Measurements from ENCODE around the gene APOBEC3B. TPM values are rescaled to one million over a fixed set of nuclear protein-coding genes. Genes with fewer than 3 reads are reported as not detected.

Gene APOBEC3B
- total RNA-seq, 3 donors from 2014 or later, result 0.33 to 2.2 TPM; not detected in 1

DNA sequence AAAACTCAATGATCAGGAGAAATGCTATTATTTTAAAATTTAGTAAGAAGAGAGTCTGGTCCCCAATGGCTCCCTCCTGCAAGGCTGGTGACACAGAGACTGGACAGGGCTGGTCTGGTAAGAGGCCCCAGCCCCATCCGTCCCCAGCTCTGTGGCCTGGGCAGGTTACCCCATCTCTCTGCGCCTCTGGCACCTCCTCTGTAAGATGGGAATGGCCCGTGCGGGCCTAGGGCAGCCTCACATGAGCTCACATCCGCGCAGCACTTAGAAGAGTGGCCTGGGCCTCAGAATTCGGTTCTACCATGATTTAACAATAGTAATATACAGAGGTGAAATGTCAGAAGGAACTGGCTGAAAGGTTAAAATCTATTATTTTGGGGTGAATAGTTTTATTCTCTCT lies 59.8 kb downstream of the APOBEC3B start:
- intact Hi-C loops (cut with DNase I; ENCODE audit: low total_unique reads), result no loop called here
- Histone ChIP-seq H3K36me3 (no peaks in the 10 kb centered on the region), H3K27ac (no peak overlapping the region), H3K9me3 (no peaks in the 10 kb centered on the region), H3K27me3 (no peaks in the 10 kb centered on the region), H3K4me1 (peaks cover 6% of the 10 kb centered on the region in 2 donors), H3K4me3 (no peak overlapping the region)
- TF ChIP-seq POLR2AphosphoS5 (IDR thresholded peaks at IDR 0.05) (no peak), POLR2A (IDR thresholded peaks at IDR 0.05) (no peak)
- TF ChIP-seq, protein P1, sequence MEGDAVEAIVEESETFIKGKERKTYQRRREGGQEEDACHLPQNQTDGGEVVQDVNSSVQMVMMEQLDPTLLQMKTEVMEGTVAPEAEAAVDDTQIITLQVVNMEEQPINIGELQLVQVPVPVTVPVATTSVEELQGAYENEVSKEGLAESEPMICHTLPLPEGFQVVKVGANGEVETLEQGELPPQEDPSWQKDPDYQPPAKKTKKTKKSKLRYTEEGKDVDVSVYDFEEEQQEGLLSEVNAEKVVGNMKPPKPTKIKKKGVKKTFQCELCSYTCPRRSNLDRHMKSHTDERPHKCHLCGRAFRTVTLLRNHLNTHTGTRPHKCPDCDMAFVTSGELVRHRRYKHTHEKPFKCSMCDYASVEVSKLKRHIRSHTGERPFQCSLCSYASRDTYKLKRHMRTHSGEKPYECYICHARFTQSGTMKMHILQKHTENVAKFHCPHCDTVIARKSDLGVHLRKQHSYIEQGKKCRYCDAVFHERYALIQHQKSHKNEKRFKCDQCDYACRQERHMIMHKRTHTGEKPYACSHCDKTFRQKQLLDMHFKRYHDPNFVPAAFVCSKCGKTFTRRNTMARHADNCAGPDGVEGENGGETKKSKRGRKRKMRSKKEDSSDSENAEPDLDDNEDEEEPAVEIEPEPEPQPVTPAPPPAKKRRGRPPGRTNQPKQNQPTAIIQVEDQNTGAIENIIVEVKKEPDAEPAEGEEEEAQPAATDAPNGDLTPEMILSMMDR (IDR thresholded peaks at IDR 0.05), result no peak
- no peak for DNase-seq (ENCODE audit: low spot score in 2 of 2)

Other genes starting within 250 kb of the APOBEC3B start
- gene SUN2, start 226.3 kb upstream of the APOBEC3B start, total RNA-seq, result 100 to 1,000 TPM; 173 to 577 (median 266) TPM
- gene DNAL4, start 188.2 kb upstream of the APOBEC3B start, total RNA-seq, result 10 to 100 TPM; 17.8 to 31.2 (median 21.3) TPM
- gene NPTXR, start 138.3 kb upstream of the APOBEC3B start, total RNA-seq, result 1 to 10 TPM; 3.7 to 4.6 (median 4.5) TPM
- gene CBX6, start 110.1 kb upstream of the APOBEC3B start, total RNA-seq, result 10 to 100 TPM; 20.2 to 34.7 (median 25.9) TPM
- gene APOBEC3A, start 24.7 kb upstream of the APOBEC3B start, total RNA-seq, result under 1 TPM in 1 of 3 donors, not detected in 2; 0.44 TPM
- 1 to 10 TPM; 6.9 to 9.5 (median 7.0) TPM for gene APOBEC3C, start 31.9 kb downstream of the APOBEC3B start, total RNA-seq
- 1 to 10 TPM; 1.3 to 4.0 (median 3.9) TPM for gene APOBEC3D, start 38.8 kb downstream of the APOBEC3B start, total RNA-seq
- gene APOBEC3F, start 58.5 kb downstream of the APOBEC3B start, total RNA-seq, result 1 to 10 TPM; 1.9 to 7.9 (median 5.9) TPM
- gene APOBEC3G, start 94.9 kb downstream of the APOBEC3B start, total RNA-seq, result 10 to 100 TPM in 2 of 3 donors, 1 to 10 TPM in 1; 7.2 to 14.1 (median 13.3) TPM
- under 1 TPM in 1 of 3 donors, not detected in 2; 0.32 TPM for gene APOBEC3H, start 114.9 kb downstream of the APOBEC3B start, total RNA-seq
- gene CBX7, start 170.3 kb downstream of the APOBEC3B start, total RNA-seq, result 10 to 100 TPM; 57.1 to 71.9 (median 71.1) TPM

All from breast epithelium (tissue), 4 donors.